ENCODE measurements around the gene CAMKMT. TPM values are rescaled to one million over a fixed set of nuclear protein-coding genes. Genes with fewer than 3 reads are reported as not detected.

The CAMKMT gene
- total RNA-seq, 1 donor from 2014 or later = 5.8 TPM

DNA sequence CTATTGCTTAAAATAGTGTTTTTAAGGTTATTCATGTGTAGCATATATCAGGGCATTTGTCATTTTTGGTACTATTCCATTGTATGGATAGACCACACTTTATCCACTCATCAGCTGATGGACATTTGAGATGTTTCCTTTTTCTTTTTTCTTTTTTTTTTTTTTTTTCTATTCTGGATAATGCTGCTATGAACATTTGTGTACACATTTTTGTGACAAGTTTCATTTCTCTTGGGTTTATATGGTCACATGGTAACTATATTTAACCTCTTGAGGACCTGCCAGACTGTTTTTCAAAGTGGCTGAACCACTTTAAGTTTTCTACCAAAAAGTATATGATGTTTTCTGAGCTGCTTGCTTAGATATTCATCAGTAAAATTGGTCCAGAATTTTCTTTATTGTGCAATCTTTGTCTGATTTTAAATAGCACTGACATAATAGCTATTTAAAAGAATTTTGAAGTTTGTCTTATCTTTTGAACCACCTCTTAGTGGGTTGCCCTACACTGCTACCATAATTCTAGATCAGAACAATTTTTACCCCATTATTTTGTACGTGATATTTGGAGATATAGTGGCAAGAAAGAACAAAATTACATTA, 360.4 kb downstream of the CAMKMT start:
- Histone ChIP-seq H3K4me3 (ENCODE audit: low read depth, low read length) (no peak overlapping the region), H3K27me3 (ENCODE audit: control insufficient read depth, insufficient read depth, low read length) (no peaks in the 10 kb centered on the region)
- TF ChIP-seq, protein P1, sequence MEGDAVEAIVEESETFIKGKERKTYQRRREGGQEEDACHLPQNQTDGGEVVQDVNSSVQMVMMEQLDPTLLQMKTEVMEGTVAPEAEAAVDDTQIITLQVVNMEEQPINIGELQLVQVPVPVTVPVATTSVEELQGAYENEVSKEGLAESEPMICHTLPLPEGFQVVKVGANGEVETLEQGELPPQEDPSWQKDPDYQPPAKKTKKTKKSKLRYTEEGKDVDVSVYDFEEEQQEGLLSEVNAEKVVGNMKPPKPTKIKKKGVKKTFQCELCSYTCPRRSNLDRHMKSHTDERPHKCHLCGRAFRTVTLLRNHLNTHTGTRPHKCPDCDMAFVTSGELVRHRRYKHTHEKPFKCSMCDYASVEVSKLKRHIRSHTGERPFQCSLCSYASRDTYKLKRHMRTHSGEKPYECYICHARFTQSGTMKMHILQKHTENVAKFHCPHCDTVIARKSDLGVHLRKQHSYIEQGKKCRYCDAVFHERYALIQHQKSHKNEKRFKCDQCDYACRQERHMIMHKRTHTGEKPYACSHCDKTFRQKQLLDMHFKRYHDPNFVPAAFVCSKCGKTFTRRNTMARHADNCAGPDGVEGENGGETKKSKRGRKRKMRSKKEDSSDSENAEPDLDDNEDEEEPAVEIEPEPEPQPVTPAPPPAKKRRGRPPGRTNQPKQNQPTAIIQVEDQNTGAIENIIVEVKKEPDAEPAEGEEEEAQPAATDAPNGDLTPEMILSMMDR (IDR thresholded peaks at IDR 0.05; ENCODE audit: insufficient read depth, low read length, poor library complexity, severe bottlenecking) = no peak

DNA sequence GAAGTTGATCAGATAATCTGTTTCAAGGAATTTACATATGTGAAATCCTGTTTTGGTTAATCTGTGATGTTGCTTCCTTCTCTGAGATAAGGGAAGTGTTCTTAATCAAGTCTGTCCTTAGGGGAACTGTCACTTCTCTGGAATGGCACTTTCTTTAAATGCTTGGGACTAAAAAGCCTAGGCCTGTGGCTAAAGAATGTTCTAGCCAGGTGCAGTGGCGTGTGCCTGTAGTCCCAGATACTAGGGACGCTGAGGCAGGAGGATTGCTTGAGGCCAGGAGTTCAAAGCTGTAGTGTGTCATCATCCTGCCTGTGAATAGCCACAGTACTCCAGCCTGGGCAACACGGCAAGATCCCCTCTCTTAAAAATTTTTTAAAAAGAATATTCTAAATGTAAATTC, 362.2 kb downstream of the CAMKMT start:
- Histone ChIP-seq H3K27me3 (ENCODE audit: control insufficient read depth, insufficient read depth, low read length) (no peaks in the 10 kb centered on the region), H3K36me3 (ENCODE audit: control insufficient read depth, insufficient read depth, low read length) (no peaks in the 10 kb centered on the region), H3K4me3 (ENCODE audit: low read depth, low read length) (no peak overlapping the region)
- TF ChIP-seq, protein P1 (IDR thresholded peaks at IDR 0.05; ENCODE audit: insufficient read depth, low read length, poor library complexity, severe bottlenecking) = no peak
- DNase-seq (ENCODE audit: low read depth) = no peak

More for the DNA sequence above, 360.4 kb downstream of the CAMKMT start:
- H3K36me3 ChIP-seq (ENCODE audit: control insufficient read depth, insufficient read depth, low read length) = no peaks in the 10 kb centered on the region
- no peak for DNase-seq (ENCODE audit: low read depth)

DNA sequence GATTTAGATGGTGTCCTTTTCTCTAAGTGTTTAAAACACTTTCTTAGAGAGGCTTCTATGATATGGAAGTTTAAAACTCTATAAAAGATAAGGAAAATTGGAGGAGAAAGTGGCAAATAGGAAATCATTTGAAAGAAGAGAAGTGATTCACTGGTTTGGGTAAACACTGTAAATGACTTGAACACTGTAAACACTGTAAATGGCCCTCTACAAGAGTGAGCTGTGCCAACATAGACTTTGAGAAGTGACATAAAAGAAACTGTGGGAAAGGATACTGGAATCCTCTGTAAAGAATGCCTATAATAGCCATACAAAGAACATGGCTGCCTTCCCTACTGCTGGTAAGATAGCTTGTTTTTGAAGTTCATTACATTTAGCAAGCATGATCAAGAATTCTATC, 368.8 kb downstream of the CAMKMT start:
- no peak for DNase-seq (ENCODE audit: low read depth)
- no peak overlapping the region for H3K4me3 ChIP-seq (ENCODE audit: low read depth, low read length)
- TF ChIP-seq, protein P1 (IDR thresholded peaks at IDR 0.05; ENCODE audit: insufficient read depth, low read length, poor library complexity, severe bottlenecking) = no peak
- no peaks in the 10 kb centered on the region for H3K36me3 ChIP-seq (ENCODE audit: control insufficient read depth, insufficient read depth, low read length)
- no peaks in the 10 kb centered on the region for H3K27me3 ChIP-seq (ENCODE audit: control insufficient read depth, insufficient read depth, low read length)

DNA sequence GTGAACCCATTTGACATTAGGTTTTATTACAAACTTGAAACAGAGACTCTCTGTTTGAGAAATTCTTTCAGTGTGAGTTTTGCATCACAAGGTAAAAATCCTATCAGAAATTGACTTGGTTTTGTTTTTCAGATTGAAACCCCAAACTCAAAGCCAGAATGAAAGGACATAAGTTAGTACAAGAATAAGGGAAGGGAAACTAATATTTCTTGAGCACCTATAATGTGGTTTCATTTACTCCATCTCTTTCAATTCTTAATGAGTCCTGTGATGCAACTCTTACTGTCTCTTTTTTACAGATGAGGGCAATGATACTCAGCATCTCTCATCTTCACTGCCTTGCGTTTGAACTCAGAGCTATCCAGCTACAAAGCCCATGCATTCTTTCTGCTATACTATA, 369.8 kb downstream of the CAMKMT start:
- no peaks in the 10 kb centered on the region for H3K27me3 ChIP-seq (ENCODE audit: control insufficient read depth, insufficient read depth, low read length)
- H3K4me3 ChIP-seq (ENCODE audit: low read depth, low read length) = no peak overlapping the region
- H3K36me3 ChIP-seq (ENCODE audit: control insufficient read depth, insufficient read depth, low read length) = no peaks in the 10 kb centered on the region
- DNase-seq (ENCODE audit: low read depth) = no peak
- TF ChIP-seq, protein P1 (IDR thresholded peaks at IDR 0.05; ENCODE audit: insufficient read depth, low read length, poor library complexity, severe bottlenecking) = no peak

DNA sequence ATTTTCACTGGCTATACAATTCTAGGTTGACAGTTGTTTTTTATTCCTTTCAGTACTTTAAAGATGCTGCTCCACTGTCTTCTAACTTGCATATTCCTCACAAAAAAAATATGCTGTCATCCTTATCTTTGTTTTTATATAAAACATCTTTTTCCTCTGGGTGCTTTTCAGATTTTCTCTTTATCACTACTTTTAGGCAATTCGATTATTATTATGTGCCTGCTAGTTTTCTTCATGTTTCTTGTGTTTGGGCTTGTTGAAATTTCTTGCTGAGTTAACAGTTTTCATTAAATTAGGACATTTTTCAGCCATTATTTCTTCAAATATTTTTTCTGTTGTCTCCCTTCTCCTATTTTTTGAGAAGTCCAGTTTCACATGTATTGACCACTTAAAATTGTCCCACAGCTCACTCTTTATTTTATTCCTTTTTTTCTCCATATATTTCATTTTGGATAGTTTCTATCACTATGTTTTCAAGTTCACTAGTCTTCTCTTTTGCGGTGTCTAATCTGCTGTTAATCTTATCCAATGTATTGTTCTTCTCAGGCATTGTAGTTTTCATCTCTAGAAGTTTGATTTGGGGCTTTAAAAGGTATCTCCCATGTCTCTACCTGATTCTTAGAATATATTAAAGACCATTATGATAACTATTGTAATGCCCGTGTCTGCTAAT, 374.7 kb downstream of the CAMKMT start:
- H3K27me3 ChIP-seq (ENCODE audit: control insufficient read depth, insufficient read depth, low read length) = no peaks in the 10 kb centered on the region
- no peaks in the 10 kb centered on the region for H3K36me3 ChIP-seq (ENCODE audit: control insufficient read depth, insufficient read depth, low read length)
- no peak overlapping the region for H3K4me3 ChIP-seq (ENCODE audit: low read depth, low read length)
- no peak for DNase-seq (ENCODE audit: low read depth)
- TF ChIP-seq, protein P1 (IDR thresholded peaks at IDR 0.05; ENCODE audit: insufficient read depth, low read length, poor library complexity, severe bottlenecking) = no peak

DNA sequence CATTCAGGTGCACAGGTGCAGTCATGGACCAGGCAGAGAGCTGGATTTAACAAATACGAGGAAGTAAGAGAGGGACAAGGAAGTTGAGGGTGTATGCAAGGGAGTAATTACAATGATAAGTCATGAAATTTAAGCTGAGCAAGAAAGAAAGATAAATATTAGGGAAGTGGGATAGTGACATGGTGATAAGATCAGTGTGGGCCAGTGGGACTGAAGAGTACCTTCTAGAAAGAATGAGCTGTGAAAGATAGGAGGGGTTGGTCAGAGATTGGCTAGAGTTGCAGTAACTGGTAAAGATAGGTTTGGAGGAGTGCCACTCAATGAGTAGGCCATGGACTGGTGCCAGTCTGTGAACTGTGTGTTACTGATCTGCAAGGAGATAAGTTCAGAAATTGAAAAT, 378.9 kb downstream of the CAMKMT start:
- H3K36me3 ChIP-seq (ENCODE audit: control insufficient read depth, insufficient read depth, low read length) = no peaks in the 10 kb centered on the region
- H3K4me3 ChIP-seq (ENCODE audit: low read depth, low read length) = no peak overlapping the region
- TF ChIP-seq, protein P1 (IDR thresholded peaks at IDR 0.05; ENCODE audit: insufficient read depth, low read length, poor library complexity, severe bottlenecking) = no peak
- no peak for DNase-seq (ENCODE audit: low read depth)
- H3K27me3 ChIP-seq (ENCODE audit: control insufficient read depth, insufficient read depth, low read length) = no peaks in the 10 kb centered on the region

Data from kidney epithelial cell (primary cell).